Endothelial cell of hepatic sinusoid (primary cell): ENCODE results near the gene RNF13.
"Not testable (repeated sequence)": the region's sequence is repeated elsewhere in the genome, so short reads cannot be mapped to it uniquely, and the experiment has no call there.

Experiments used
- in situ Hi-C: cut with HindIII; loops from 2 replicates; pipeline ENCODE4 v1.10.0; 2017; ENCODE audit warnings: low sequenced_read_pairs

Gene RNF13

DNA sequence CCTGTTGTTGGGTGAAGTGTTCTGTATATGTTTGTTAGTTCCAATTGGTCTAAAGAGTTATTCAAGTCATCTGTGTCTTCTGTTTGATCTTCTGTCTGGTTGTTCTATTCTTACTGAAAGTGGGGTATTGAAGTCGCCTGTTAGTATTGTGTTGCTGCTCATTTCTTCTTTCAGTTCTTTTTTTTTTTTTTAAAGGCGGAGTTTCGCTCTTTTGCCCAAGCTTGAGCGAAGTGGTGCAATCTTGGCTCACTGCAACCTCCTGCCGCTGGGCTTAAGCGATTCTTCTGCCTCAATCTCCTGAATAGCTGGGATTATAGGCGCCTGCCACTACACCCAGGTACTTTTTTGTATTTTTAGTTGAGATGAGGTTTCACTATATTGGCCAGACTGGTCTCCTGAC is 134.2 kb downstream of the RNF13 start:
- in situ Hi-C loops = no loop called here

GRCh38 chr3:149949181-149949580 is 136.2 kb downstream of the RNF13 start:
- in situ Hi-C loops = no loop called here

DNA sequence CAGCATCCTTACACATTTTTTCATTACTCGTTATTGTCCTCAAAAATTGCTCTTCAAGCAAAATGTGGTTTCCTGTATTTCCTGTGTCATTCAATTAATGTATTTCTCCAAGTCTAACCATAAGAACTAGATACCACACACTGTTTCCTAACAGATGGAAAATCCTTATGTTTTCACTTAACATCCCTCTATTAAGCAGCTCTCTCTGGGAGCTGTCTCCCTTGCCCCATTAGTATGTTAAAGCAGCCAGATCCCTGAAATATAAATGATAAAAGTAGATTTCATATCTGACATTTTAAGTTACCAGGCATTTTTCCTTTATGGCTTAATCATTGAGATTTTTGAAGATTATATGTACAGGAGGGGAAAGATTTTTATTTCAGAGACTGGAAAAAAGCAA is 141.8 kb downstream of the RNF13 start:
- in situ Hi-C loops = no loop called here

GRCh38 chr3:149955449-149955848 is 142.4 kb downstream of the RNF13 start:
- in situ Hi-C loops = no loop called here

- in situ Hi-C loops = no loop called here
These were observed 144.5 kb downstream of the RNF13 start for GRCh38 chr3:149957361-149958125.

- in situ Hi-C loops = no loop called here
These were observed 145.3 kb downstream of the RNF13 start for GRCh38 chr3:149958171-149958796.

GRCh38 chr3:149959443-149959842 is 146.4 kb downstream of the RNF13 start:
- in situ Hi-C loops = no loop called here

DNA sequence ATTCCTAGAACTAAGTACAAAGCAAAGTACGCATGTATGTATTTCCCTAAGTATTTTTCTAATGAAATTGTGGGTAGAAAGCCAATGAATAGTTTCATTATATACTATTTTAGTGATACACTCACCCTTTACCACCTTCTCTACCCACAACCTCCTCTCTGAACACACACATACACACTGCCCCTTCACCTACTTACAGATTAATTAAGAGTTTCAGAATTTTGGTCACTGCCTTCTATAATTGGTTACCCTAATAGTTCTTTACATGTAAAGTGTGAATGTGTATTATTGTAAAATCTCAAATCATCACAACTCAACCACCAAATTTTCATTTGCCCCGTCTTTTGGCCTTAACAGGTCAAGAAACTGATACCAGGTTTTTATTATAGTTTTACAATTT is 150.5 kb downstream of the RNF13 start:
- in situ Hi-C loops = no loop called here

DNA sequence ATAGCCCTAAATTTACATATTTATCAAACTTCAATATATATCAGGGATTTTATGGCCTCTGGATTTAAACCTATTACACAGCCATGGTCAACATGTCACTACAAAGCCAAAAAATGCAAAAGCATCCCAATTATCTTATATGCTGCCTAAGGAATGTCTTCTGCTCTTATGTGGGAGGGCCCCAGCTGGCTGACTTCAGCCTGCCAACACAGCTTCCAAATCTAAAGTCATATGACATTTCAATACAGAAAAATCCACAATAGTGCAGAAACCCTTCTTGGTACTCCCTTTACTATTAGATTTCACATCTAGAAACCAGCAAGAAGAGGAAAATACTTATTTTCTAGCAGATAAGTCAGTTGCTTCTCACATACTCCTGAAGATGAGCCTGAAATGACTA is 151.3 kb downstream of the RNF13 start:
- in situ Hi-C loops = no loop called here

DNA sequence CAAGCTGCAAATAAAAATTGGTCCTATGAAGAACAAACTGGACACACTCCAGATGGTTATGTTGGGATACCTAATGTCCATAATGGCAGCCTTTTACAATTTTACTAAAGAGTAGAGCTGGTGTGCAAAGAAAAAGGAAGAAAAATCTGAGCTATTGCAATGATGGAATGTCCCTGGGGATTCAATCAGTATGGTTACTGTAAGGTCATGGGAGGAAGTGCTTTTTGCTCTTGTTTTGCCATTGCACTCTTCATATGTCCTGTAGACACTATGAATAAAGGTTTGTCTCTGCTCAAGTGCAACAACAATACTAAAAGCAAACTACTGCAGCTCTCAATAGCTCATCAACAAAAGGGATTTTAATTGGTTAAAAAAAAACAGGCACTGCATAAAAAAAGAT is 152.3 kb downstream of the RNF13 start:
- in situ Hi-C loops = no loop called here

DNA sequence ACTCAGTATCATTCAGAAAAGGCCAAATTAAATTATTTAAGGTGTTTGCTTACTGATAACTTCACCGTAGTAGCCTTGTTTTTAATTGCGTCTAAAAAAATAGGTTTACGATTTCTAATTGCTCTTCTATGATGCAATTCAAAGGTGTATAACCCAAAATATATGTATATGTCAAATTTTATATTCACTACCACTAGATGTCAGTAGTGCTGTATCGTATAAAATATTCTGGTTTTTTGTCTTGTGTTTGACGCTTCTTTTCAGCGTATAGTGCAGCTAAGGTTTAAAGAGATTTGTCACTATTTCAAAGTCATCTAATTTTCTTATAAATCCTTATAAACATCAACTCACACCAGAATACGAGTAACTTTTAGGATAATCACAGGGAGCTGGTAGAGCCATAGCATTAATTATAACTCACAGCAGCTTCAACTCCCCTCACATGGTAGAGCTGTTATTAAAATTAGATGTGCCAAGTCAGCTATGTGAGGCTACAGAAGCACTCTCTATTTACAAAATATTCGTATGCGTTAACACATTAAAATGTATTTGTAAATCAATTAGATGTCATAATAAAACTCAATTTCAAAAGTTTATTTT is 154.2 kb downstream of the RNF13 start:
- in situ Hi-C loops = no loop called here

DNA sequence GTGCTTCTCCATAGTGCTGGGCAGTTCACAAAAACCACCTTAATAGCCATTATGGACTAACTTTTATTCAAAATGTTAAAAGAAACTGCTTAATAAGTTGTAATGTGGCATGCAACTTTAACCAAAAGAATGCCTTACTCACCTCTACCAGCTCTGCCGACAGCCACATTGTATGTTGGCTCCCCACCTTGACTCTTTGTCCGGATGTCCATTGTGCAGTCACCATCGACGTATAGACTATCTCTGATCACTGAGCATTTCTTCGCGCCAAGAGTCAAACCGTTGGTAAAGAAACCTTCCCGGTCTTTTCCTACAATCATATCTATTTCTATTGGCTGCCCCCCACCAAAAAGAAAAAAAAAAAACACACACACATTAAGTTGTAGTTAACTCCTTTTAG is 155.2 kb downstream of the RNF13 start:
- in situ Hi-C loops = no loop called here

GRCh38 chr3:149969110-149969939 is 156.3 kb downstream of the RNF13 start:
- in situ Hi-C loops = no loop called here

DNA sequence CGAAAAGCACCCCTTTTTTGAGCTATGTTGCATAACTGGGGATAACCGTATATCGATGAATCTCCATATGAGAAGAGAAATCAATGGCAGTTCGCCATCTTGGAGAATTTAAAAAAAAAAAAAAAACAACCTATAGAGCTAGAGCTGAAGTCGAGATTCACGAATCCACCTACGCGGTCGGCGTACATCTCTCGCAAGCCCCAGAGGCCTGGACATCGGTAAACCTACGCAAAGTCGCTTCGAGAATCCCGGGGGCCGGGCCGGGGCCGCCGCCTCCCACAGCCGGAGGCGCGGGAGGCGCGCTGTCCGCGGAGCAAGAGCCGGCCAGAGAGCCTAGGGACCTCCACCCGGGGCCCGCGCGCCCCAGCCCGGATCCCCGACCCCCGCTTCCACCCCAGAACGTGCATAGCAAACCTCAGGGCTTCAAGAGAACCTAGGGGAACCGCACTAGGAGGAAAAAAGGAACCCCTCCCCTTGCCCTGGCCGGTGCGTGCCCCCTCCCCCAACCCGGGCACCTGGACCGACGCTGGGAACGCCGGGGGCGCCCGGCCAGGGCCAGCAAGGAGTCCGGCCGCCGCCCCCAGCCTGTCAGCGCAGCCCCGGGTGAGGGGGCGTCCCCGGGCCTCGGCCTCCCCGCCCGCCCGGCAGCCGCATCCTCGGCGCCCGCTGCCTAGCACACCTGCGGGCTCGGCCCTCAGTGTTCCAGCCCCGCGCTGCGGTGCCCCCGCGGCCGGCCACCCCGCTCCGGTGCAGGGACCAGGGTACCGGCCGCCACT is 157.1 kb downstream of the RNF13 start:
- in situ Hi-C loops = no loop called here

DNA sequence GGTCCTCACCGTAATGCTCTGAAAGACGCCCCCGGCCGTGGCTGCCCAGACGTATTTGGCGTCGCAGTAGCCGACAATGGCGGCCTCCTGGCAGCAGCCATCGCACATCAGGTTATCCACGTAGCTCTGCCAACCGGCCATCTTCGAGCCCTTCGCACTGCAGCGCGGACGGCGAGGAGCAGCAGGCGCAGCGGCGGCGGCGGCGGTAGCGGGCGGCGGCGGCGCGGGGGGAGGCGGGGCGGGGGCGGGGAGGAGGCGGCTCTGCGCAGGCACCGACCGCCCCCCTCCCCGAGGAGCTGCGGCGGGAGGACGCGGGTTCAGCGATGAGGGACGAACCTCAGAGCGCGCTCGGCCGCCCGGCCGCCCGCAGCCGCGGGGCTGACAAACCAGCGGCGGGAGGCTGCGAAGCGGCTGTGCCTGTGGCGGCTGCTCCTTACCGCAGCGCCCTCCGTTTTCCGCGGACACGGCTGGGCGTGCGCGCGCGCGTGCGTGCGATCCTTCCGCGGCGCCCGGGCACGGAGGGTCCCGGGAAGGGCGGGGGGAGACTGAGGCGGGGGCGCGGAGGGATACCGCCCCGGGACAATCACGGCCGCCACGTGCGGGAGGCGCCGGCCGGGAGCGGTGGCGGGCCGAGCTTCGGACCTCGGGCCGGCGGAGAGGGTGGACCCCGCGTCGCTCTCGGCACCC is 157.8 kb downstream of the RNF13 start, which contains the start of gene PFN2:
TSS of gene PFN2 (minus strand) at position 180 of the 687 bp plus-strand sequence. CDS start at position 141, 39 bp downstream.
- in situ Hi-C loops = no loop called here

GRCh38 chr3:149971403-149972075 is 158.5 kb downstream of the RNF13 start:
- in situ Hi-C loops = no loop called here

- in situ Hi-C loops = no loop called here
These were observed 162.9 kb downstream of the RNF13 start for GRCh38 chr3:149975919-149976318.

DNA sequence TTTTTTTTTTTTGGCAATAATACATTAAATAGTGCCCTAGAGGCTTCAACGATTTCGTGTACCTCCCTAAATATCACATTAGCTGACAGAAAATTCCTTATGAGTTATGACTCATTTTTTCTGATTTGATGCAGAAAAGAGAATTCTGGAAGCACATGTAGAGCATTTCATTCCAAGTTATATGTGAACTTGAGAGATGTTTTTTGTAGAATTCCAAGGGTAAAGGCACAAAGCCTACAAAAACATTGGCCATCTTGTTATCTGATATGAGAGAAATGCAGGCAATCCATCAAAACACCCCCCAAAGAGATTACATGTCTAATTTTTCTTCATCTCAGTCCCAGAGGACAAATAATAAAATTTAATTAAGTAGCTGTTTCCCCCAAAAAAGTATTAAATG is 164.4 kb downstream of the RNF13 start:
- in situ Hi-C loops = no loop called here

DNA sequence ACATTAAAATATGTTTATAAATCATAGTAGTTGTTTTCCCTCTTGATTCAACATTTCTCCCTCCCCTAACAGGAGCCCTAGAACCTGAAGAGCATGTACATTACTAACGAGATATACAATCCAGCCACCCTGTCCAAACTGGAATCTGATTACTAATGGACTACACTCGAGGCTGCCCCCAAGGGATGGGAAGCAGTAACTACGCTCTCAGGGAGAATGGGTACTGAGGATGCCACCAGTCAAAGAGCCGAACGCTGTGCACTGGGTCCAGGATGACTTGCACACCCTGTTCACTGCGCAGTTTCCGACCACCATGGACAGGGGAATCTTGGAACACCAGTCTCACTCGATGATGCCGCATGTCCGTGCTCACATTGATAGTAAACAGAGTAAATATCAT is 169.0 kb downstream of the RNF13 start:
- in situ Hi-C loops = not testable (repeated sequence)
